ENCODE results near the gene KLK8. TPM values are rescaled to one million over a fixed set of nuclear protein-coding genes. Genes with fewer than 3 reads are reported as not detected.

Gene KLK8
- total RNA-seq, 4 donors from 2014 or later, result 19.7 to 126 (median 87.2) TPM

GRCh38 chr19:50967929-50968715 is 33.3 kb downstream of the KLK8 start:
- 67% methylated on average over 19 of the region's 20 CpGs for WGBS
- no peak for DNase-seq (ENCODE audit: low spot score in 2 of 2)
- no peak overlapping the region for H3K4me3 ChIP-seq
- H3K9me3 ChIP-seq, result no peaks in the 10 kb centered on the region
- H3K4me1 ChIP-seq, result peaks cover 11% of the 10 kb centered on the region
- no peaks in the 10 kb centered on the region for H3K36me3 ChIP-seq
- TF ChIP-seq EP300 (IDR thresholded peaks at IDR 0.05) (no peak), POLR2AphosphoS5 (IDR thresholded peaks at IDR 0.05) (no peak), POLR2A (IDR thresholded peaks at IDR 0.05) (no peak), CTCF (IDR thresholded peaks at IDR 0.05) (no peak)
- no peak overlapping the region for H3K27ac ChIP-seq
- peaks cover 30% of the 10 kb centered on the region for H3K27me3 ChIP-seq

- no peak overlapping the region for H3K4me3 ChIP-seq
- peaks cover 6% of the 10 kb centered on the region for H3K4me1 ChIP-seq
- WGBS, result 93% methylated on average over 3 of the region's 3 CpGs
- H3K9me3 ChIP-seq, result no peaks in the 10 kb centered on the region
- DNase-seq (ENCODE audit: low spot score in 2 of 2), result no peak
- peaks cover 29% of the 10 kb centered on the region for H3K27me3 ChIP-seq
- H3K36me3 ChIP-seq, result no peaks in the 10 kb centered on the region
- TF ChIP-seq POLR2A (IDR thresholded peaks at IDR 0.05) (no peak), EP300 (IDR thresholded peaks at IDR 0.05) (no peak), CTCF (IDR thresholded peaks at IDR 0.05) (no peak), POLR2AphosphoS5 (IDR thresholded peaks at IDR 0.05) (no peak)
- H3K27ac ChIP-seq, result no peak overlapping the region
Observed at GRCh38 chr19:50964266-50964665, 37.1 kb downstream of the KLK8 start.

- no peaks in the 10 kb centered on the region for H3K9me3 ChIP-seq
- TF ChIP-seq POLR2A (IDR thresholded peaks at IDR 0.05) (no peak), CTCF (IDR thresholded peaks at IDR 0.05) (no peak), POLR2AphosphoS5 (IDR thresholded peaks at IDR 0.05) (no peak), EP300 (IDR thresholded peaks at IDR 0.05) (no peak)
- H3K4me1 ChIP-seq, result no peaks in the 10 kb centered on the region
- no peaks in the 10 kb centered on the region for H3K36me3 ChIP-seq
- H3K27ac ChIP-seq, result no peak overlapping the region
- H3K4me3 ChIP-seq, result no peak overlapping the region
- DNase-seq (ENCODE audit: low spot score in 2 of 2), result no peak
- WGBS, result 89% methylated on average over 6 of the region's 6 CpGs
- peaks cover 20% of the 10 kb centered on the region for H3K27me3 ChIP-seq
Observed at GRCh38 chr19:50963381-50963780, 38.0 kb downstream of the KLK8 start.

- peaks cover 24% of the 10 kb centered on the region for H3K27me3 ChIP-seq
- H3K36me3 ChIP-seq, result no peaks in the 10 kb centered on the region
- DNase-seq (ENCODE audit: low spot score in 2 of 2), result no peak
- no peak for TF ChIP-seq EP300 (IDR thresholded peaks at IDR 0.05)
- H3K9me3 ChIP-seq, result no peaks in the 10 kb centered on the region
- H3K4me3 ChIP-seq, result no peak overlapping the region
- WGBS, result 89% methylated on average over 1 of the region's 1 CpG
- no peaks in the 10 kb centered on the region for H3K4me1 ChIP-seq
- no peak overlapping the region for H3K27ac ChIP-seq
Observed at GRCh38 chr19:50962245-50962644, 39.2 kb downstream of the KLK8 start.

GRCh38 chr19:50959731-50960500 is 41.5 kb downstream of the KLK8 start:
- Histone ChIP-seq H3K27ac (no peak overlapping the region), H3K27me3 (peaks cover 16% of the 10 kb centered on the region), H3K4me1 (no peaks in the 10 kb centered on the region), H3K4me3 (no peak overlapping the region), H3K36me3 (no peaks in the 10 kb centered on the region), H3K9me3 (no peaks in the 10 kb centered on the region)
- DNase-seq (ENCODE audit: low spot score in 2 of 2), result no peak
- 45% methylated on average over 9 of the region's 9 CpGs for WGBS
- TF ChIP-seq POLR2AphosphoS5 (IDR thresholded peaks at IDR 0.05), result no peak
- TF ChIP-seq CTCF (IDR thresholded peaks at IDR 0.05), result no peak

Data from suprapubic skin (tissue), 4 donors.